K562 (cell line): ENCODE measurements around the gene MRPL19. TPM values are rescaled to one million over a fixed set of nuclear protein-coding genes. Genes with fewer than 3 reads are reported as not detected.

Experiments used
- CREB1 ChIP-seq, 2 experiments: sonication (generic) in 1 of 2; formaldehyde crosslinking in 1 of 2; IDR thresholded peaks; 2 replicates each; pipeline versions ENCODE4 v1.6.1 to v1.8.0; 2012 to 2022; ENCODE audit warnings: inconsistent platforms in 1 of 2, mild to moderate bottlenecking in 1 of 2, missing genetic modification reagents in 1 of 2, moderate library complexity in 1 of 2
- HEY1 ChIP-seq: fragments of 250-450 bp; sonication (Bioruptor Pico); IDR thresholded peaks from 2 replicates; pipeline ENCODE4 v1.5.0; 2020; ENCODE audit warnings: mild to moderate bottlenecking, moderate library complexity, borderline replicate concordance
- NR2C2 ChIP-seq, 2 experiments: fragments of 200-800 bp in 1 of 2; sonication (Bioruptor generic) in 1 of 2; sonication (generic) in 1 of 2; formaldehyde crosslinking in 1 of 2; IDR thresholded peaks; 2 replicates each; pipeline versions ENCODE4 v1.6.1 to v1.8.0; 2016 to 2022; ENCODE audit warnings: mild to moderate bottlenecking in 1 of 2, missing compliant biosample characterization in 1 of 2, missing genetic modification characterization in 1 of 2, missing genetic modification reagents in 1 of 2
- SLC30A9 ChIP-seq: fragments of 250-450 bp; sonication (Bioruptor Pico); IDR thresholded peaks from 2 replicates; pipeline ENCODE4 v1.8.0; 2022; ENCODE audit warnings: mild to moderate bottlenecking, moderate library complexity
- SMARCA4 ChIP-seq: fragments of 450-650 bp; IDR thresholded peaks from 2 replicates; pipeline ENCODE4 v1.6.1; 2016
- polyA plus RNA-seq, 8 experiments: library from polyadenylated mRNA; depleted of rRNA in 4 of 8; stranded (reverse) in 5 of 8; unstranded in 3 of 8; fragments of >200 nt; fragmentation: Nextera tagmentation in 2 of 8; fragmentation: Illumina TruSeq in 1 of 8; extraction: Ambion mirVana in 2 of 8; extraction: Trizol in 1 of 8; gene quantifications; 2 replicates each; pipeline versions ENCODE4 v1.2.1 to v1.2.3, GENCODE V29; 2011 to 2014; ENCODE audit warnings: inconsistent platforms in 1 of 8, missing spikeins in 1 of 8
- total RNA-seq, 7 experiments: library from RNA; depleted of rRNA in 6 of 7; stranded (reverse); fragments of >200 nt in 6 of 7; fragmentation: Illumina TruSeq in 2 of 7; extraction: Trizol in 2 of 7; gene quantifications; 2 replicates each; pipeline versions ENCODE4 v1.2.1 to v1.2.3, GENCODE V29; 2011 to 2021; ENCODE audit warnings: low replicate concordance in 1 of 7
- TF ChIP-seq, protein P1 (sequence below): IDR thresholded peaks from 2 replicates; pipeline ENCODE4 v1.6.1; 2014; ENCODE audit warnings: antibody characterized with exemption
- TF ChIP-seq, protein P2 (sequence below), 2 experiments: fragments of 450-650 bp in 1 of 2; sonication (generic) in 1 of 2; formaldehyde crosslinking; conservative IDR thresholded peaks; 2 replicates each; pipeline versions ENCODE4 v1.4.0 to v1.8.1; 2020 to 2022; ENCODE audit warnings: mild to moderate bottlenecking in 1 of 2, missing genetic modification reagents in 1 of 2
- TF ChIP-seq, protein P3 (sequence below): sonication (generic); formaldehyde crosslinking; IDR thresholded peaks from 2 replicates; pipeline ENCODE4 v1.9.0; 2022; ENCODE audit warnings: mild to moderate bottlenecking, missing genetic modification reagents

MRPL19 gene
- total and polyA plus RNA-seq, 9 of the 15 experiments (the other 6 are each of a cell fraction or from before 2014, with no cell fraction given): 9.7 to 65.9 (median 56.1) TPM

DNA sequence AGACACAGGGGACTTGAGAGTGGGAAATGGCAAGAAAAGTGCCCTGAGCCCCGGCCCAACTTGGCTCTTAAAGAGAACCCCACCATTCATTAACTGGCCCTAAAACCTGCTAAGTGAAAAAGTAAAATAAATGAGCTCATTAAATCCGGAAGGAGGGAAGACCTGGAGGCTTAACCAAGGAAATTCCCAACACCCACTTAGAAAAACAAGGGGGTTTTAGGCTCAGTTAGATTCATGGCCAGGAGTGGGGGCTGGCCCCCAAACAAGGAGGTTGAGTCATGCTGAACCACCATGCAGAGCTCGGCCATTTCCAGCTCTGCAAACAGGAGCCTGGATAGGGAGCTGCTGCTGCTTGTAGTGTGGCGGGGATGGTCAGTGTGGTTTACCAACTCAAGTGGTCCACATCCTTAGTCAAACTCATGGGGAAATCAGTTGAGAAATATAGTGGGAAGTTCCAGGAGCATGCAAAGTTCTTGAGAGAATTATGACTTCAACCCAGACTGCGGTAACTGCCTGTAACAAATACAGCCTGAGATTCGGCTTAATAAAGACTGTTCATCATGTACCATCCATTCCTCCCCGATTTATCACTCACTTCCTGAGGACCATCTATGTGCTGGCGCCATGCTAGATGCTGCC is 39.7 kb upstream of the MRPL19 start (continued):
- TF ChIP-seq, protein P1, sequence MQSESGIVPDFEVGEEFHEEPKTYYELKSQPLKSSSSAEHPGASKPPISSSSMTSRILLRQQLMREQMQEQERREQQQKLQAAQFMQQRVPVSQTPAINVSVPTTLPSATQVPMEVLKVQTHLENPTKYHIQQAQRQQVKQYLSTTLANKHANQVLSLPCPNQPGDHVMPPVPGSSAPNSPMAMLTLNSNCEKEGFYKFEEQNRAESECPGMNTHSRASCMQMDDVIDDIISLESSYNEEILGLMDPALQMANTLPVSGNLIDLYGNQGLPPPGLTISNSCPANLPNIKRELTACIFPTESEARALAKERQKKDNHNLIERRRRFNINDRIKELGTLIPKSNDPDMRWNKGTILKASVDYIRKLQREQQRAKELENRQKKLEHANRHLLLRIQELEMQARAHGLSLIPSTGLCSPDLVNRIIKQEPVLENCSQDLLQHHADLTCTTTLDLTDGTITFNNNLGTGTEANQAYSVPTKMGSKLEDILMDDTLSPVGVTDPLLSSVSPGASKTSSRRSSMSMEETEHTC: no peak
- TF ChIP-seq SMARCA4: no peak
- no peak for TF ChIP-seq NR2C2 (CRISPR knock-in tag; IDR thresholded peaks at IDR 0.05)
- TF ChIP-seq NR2C2 (tag; IDR thresholded peaks at IDR 0.05): no peak
- TF ChIP-seq, protein P2, sequence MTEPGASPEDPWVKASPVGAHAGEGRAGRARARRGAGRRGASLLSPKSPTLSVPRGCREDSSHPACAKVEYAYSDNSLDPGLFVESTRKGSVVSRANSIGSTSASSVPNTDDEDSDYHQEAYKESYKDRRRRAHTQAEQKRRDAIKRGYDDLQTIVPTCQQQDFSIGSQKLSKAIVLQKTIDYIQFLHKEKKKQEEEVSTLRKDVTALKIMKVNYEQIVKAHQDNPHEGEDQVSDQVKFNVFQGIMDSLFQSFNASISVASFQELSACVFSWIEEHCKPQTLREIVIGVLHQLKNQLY (CRISPR knock-in tag; conservative IDR thresholded peaks at IDR 0.05): no peak
- no peak for TF ChIP-seq HEY1
- TF ChIP-seq CREB1 (IDR thresholded peaks at IDR 0.05): no peak
- TF ChIP-seq CREB1 (CRISPR knock-in tag; IDR thresholded peaks at IDR 0.05): no peak
- TF ChIP-seq, protein P3, sequence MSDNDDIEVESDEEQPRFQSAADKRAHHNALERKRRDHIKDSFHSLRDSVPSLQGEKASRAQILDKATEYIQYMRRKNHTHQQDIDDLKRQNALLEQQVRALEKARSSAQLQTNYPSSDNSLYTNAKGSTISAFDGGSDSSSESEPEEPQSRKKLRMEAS (CRISPR knock-in tag): no peak
- TF ChIP-seq SLC30A9 (CRISPR knock-in tag): no peak
